Measurements from ENCODE around the gene DAPK1. TPM values are rescaled to one million over a fixed set of nuclear protein-coding genes. Genes with fewer than 3 reads are reported as not detected.
"Not testable (repeated sequence)": the region's sequence is repeated elsewhere in the genome, so short reads cannot be mapped to it uniquely, and the experiment has no call there.

Gene DAPK1
- total RNA-seq, 1 donor from 2014 or later: 27.0 TPM

- peak in 1 of 2 donors; percentile 57 for DNase-seq (ENCODE audit: low read depth in 2 of 2)
Measured at GRCh38 chr9:87498046-87498810, 561 bp downstream of the DAPK1 start.

GRCh38 chr9:87498811-87499360 lies 1.2 kb downstream of the DAPK1 start:
- DNase-seq (ENCODE audit: low read depth in 2 of 2): peak in 1 of 2 donors; percentile 27

- no peak for DNase-seq (ENCODE audit: low read depth in 2 of 2)
Measured at GRCh38 chr9:87499424-87500017, 1.9 kb downstream of the DAPK1 start.

GRCh38 chr9:87500491-87501270 lies 3.0 kb downstream of the DAPK1 start:
- DNase-seq (ENCODE audit: low read depth in 2 of 2): peak in 1 of 2 donors; percentile 31

- DNase-seq (ENCODE audit: low read depth in 2 of 2): not testable (repeated sequence)
Measured at GRCh38 chr9:87501271-87501656, 3.6 kb downstream of the DAPK1 start.

GRCh38 chr9:87501806-87502205 lies 4.1 kb downstream of the DAPK1 start:
- no peak for DNase-seq (ENCODE audit: low read depth in 2 of 2)

GRCh38 chr9:87502391-87503221 lies 4.9 kb downstream of the DAPK1 start:
- DNase-seq (ENCODE audit: low read depth in 2 of 2): no peak

- DNase-seq (ENCODE audit: low read depth in 2 of 2): no peak
Measured at GRCh38 chr9:87503430-87503829, 5.8 kb downstream of the DAPK1 start.

GRCh38 chr9:87503927-87504326 lies 6.3 kb downstream of the DAPK1 start:
- DNase-seq (ENCODE audit: low read depth in 2 of 2): peak; percentile 63 to 76

- DNase-seq (ENCODE audit: low read depth in 2 of 2): no peak
Measured at GRCh38 chr9:87504938-87505337, 7.3 kb downstream of the DAPK1 start.

- DNase-seq (ENCODE audit: low read depth in 2 of 2): no peak
Measured at GRCh38 chr9:87505869-87506678, 8.4 kb downstream of the DAPK1 start.

- no peak for DNase-seq (ENCODE audit: low read depth in 2 of 2)
Measured at GRCh38 chr9:87507576-87507975, 9.9 kb downstream of the DAPK1 start.

- DNase-seq (ENCODE audit: low read depth in 2 of 2): no peak
Measured at GRCh38 chr9:87510252-87510683, 12.6 kb downstream of the DAPK1 start.

GRCh38 chr9:87512311-87512710 lies 14.6 kb downstream of the DAPK1 start:
- DNase-seq (ENCODE audit: low read depth in 2 of 2): no peak

GRCh38 chr9:87513161-87513560 lies 15.5 kb downstream of the DAPK1 start:
- peak in 1 of 2 donors; percentile 59 for DNase-seq (ENCODE audit: low read depth in 2 of 2)

- peak in 1 of 2 donors; percentile 55 for DNase-seq (ENCODE audit: low read depth in 2 of 2)
Measured at GRCh38 chr9:87513880-87514535, 16.3 kb downstream of the DAPK1 start.

GRCh38 chr9:87515006-87515405 lies 17.3 kb downstream of the DAPK1 start:
- DNase-seq (ENCODE audit: low read depth in 2 of 2): no peak

GRCh38 chr9:87515588-87516221 lies 18.0 kb downstream of the DAPK1 start:
- DNase-seq (ENCODE audit: low read depth in 2 of 2): no peak
